T-helper 22 cell (primary cell): ENCODE data around the gene PACSIN2.
"Not testable (repeated sequence)": the region's sequence is repeated elsewhere in the genome, so short reads cannot be mapped to it uniquely, and the experiment has no call there.

ENCODE experiments used
- DNase-seq: peaks from one replicate; pipeline ENCODE4 v3.0.0-alpha.2; 2020; ENCODE audit warnings: low read depth

Gene PACSIN2

GRCh38 chr22:42991010-42991651 lies 23.8 kb downstream of the PACSIN2 start:
- DNase-seq = no peak

- DNase-seq = no peak
Measured at GRCh38 chr22:42990131-42990838, 24.7 kb downstream of the PACSIN2 start.

- no peak for DNase-seq
Measured at GRCh38 chr22:42986115-42986514, 28.8 kb downstream of the PACSIN2 start.

GRCh38 chr22:42985531-42985905 lies 29.4 kb downstream of the PACSIN2 start:
- DNase-seq = no peak

GRCh38 chr22:42984814-42985530 lies 30.0 kb downstream of the PACSIN2 start:
- no peak for DNase-seq

- no peak for DNase-seq
Measured at GRCh38 chr22:42984397-42984796, 30.6 kb downstream of the PACSIN2 start.

GRCh38 chr22:42983470-42983869 lies 31.5 kb downstream of the PACSIN2 start:
- no peak for DNase-seq

- DNase-seq = no peak
Measured at GRCh38 chr22:42979606-42980005, 35.3 kb downstream of the PACSIN2 start.

GRCh38 chr22:42978453-42979103 lies 36.4 kb downstream of the PACSIN2 start:
- DNase-seq = no peak

- DNase-seq = no peak
Measured at GRCh38 chr22:42977569-42977968, 37.4 kb downstream of the PACSIN2 start.

GRCh38 chr22:42976217-42976933 lies 38.6 kb downstream of the PACSIN2 start:
- DNase-seq = no peak

GRCh38 chr22:42974223-42974622 lies 40.7 kb downstream of the PACSIN2 start:
- no peak for DNase-seq

- DNase-seq = no peak
Measured at GRCh38 chr22:42973536-42973881, 41.4 kb downstream of the PACSIN2 start.

GRCh38 chr22:42972649-42973535 lies 42.1 kb downstream of the PACSIN2 start:
- DNase-seq = no peak

- not testable (repeated sequence) for DNase-seq
Measured at GRCh38 chr22:42971473-42971860, 43.5 kb downstream of the PACSIN2 start.

GRCh38 chr22:42970029-42970428 lies 44.9 kb downstream of the PACSIN2 start:
- no peak for DNase-seq

GRCh38 chr22:42969348-42969975 lies 45.5 kb downstream of the PACSIN2 start:
- no peak for DNase-seq

GRCh38 chr22:42967933-42968332 lies 47.0 kb downstream of the PACSIN2 start:
- DNase-seq = no peak

- DNase-seq = no peak
Measured at GRCh38 chr22:42967005-42967404, 47.9 kb downstream of the PACSIN2 start.

- DNase-seq = no peak
Measured at GRCh38 chr22:42966497-42966896, 48.5 kb downstream of the PACSIN2 start.
